Central memory CD4-positive, alpha-beta T cell (primary cell): ENCODE data around the gene SMAD6.
"Not testable (repeated sequence)": the region's sequence is repeated elsewhere in the genome, so short reads cannot be mapped to it uniquely, and the experiment has no call there.

Experiments
- DNase-seq: peaks from one replicate; pipeline ENCODE4 v3.0.0; 2022

The SMAD6 gene

DNA sequence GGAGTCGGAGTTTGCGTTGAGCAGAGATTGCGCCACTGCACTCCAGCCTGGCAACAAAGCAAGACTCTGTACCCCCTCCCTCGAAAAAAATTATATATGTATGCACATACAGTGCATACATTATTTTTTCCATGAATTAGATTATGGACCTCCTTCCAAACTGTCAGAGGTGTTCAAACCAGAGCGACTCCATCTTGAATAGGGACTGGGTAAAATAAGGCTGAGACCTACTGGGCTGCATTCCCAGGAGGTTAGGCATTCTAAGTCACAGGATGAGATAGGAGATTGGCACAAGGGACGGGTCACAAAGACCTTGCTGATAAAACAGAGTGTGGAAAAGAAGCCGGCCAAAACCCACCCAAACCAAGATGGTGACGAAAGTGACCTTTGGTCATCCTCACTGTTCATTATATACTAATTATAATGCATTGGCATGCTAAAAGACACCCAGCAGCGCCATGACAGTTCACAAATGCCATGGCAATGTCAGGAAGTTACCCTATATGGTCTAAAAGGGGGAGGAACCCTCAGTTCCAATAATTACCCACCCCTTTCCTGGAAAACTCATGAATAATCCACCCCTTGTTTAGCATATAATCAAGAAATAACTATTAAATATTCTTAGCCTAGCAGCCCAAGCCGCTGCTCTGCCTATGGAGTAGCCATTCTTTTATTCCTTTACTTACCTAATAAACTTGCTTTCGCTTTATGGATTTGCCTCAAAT lies 126.9 kb downstream of the SMAD6 start:
- not testable (repeated sequence) for DNase-seq

DNA sequence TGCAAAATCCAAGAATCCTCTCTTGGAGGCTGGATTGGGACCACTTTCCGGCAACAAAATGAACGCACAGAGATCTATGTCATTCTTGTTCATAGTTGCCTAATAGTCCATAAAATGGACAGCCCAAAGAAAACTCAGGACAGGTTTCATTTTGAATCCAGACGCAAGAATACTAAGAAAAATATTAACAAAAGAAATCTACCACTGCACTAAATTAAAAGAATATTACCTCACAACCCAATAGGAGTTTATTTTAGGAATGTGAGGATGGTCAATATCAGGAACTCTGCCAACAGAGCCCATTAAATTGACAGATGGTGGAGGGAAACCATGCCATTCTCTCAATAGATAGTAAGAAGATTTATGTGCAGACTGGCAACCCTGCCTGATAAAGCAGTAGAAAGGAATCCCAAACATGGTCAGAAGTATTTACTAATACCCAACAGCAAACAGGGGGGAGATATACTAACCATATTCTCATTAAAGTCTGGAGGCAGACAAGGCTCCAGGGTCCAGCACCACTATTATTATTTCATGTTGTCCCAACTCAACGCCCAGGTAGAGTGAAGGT lies 127.6 kb downstream of the SMAD6 start:
- no peak for DNase-seq

- no peak for DNase-seq
Measured at GRCh38 chr15:66830358-66830757, 128.3 kb downstream of the SMAD6 start.

DNA sequence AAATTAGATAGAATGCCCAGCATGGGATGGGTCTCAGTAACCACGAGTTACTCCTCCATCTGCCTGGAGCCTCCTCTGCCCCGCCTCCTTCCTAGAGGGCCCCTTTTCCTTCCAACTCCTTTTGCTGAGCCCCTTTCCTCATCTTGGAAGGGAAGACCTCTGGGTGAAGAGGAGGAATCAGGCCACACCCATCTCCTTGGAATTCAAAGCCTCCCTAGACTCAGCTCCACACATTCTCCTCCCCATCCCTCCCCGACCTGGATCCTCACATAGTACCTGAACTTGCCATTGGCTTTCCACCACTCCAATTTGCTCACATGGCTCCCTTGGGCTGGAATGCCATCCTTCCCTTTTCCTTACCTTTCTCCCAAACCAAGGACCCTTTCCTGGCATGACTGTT lies 128.8 kb downstream of the SMAD6 start:
- no peak for DNase-seq

DNA sequence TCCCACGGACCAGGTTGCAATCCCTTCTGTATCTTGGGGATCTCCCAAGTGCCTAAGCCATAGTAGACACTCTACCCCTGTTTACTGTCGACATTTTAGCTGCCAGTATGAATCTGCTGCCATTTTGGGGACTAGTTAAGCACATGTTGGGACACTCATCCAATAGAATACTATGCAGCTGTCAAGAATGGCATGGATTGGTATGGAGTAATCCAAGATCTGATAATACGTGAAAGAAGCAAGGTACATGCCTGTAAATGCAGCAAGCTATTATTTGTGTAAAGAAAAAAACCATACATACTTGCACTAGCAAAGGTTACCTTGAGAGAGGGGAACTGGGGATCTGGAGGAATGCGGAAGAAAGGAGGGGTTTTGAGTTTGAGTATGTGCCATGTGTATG lies 129.3 kb downstream of the SMAD6 start:
- no peak for DNase-seq

DNA sequence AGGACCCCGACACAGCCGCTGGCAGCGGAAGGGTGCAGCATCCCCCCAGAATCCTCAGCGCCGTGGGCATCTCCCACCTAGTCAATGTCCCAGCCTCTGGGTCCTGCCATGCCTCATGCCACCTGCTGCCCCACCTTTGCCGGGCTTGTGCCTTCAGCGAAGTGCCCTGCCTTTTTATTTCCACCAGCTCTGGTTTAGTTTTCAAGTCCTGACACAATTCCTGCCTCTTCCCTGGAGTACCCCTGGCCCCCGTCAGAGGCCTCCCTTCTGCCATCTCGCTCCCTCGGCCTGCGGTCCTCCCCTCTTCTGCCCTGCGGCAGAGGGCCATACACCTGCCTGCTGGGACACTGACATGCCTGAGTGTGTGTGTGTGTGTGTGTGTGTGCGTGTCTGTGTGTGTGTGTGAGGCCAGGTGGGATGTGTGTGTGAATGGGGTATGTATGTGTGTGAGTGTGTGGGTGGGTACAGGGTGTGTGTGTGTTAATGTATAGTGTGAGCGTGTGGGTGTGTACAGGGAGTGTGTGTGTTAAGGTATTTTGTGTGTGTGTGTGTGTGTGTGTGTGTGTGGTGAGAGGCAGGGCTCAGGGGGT lies 129.9 kb downstream of the SMAD6 start:
- no peak for DNase-seq
